GM12892 (cell line): ENCODE data around the gene ACOT7.

Source experiments
- POLR2A ChIP-seq: IDR thresholded peaks from 2 replicates; pipeline ENCODE4 v1.6.1; 2011; ENCODE audit warnings: low read depth, low read length, control low read depth
- POLR2AphosphoS5 ChIP-seq: IDR thresholded peaks from 2 replicates; pipeline ENCODE4 v1.6.1; 2011; ENCODE audit warnings: low read depth, low read length, control low read depth
- TAF1 ChIP-seq: IDR thresholded peaks from 2 replicates; pipeline ENCODE4 v1.6.1; 2011; ENCODE audit warnings: low read depth, mild to moderate bottlenecking, control low read depth, low read length, borderline replicate concordance

DNA sequence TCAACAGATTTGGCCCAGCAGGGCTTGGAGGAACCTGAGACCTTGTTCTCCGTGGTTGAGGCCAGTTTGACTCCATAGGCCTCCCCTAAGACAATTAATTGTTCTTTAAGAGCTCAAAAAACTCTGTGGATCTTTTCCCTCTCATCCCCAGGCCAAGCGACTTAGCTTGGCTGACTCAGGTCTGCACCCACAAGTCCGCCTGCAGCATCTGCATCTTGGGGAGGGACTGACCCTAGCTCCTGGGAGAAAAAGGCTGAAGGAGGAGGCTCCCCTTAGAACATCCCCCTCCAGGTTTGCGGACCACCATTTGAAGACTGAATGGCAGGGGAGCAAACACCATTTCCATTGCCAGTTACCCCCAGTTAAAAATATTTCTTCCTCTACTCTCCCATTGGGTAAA is 27.7 kb upstream of the ACOT7 start:
- TF ChIP-seq POLR2A (no peak), POLR2AphosphoS5 (no peak), TAF1 (no peak)
